NCI-H524 (cell line): Measurements from ENCODE around the gene SUCLG1.

ENCODE experiments used
- DNase-seq, 2 experiments: peaks; one replicate each; lab custom pipeline; 2025; lab: John Stamatoyannopoulos, UW

Gene SUCLG1

DNA sequence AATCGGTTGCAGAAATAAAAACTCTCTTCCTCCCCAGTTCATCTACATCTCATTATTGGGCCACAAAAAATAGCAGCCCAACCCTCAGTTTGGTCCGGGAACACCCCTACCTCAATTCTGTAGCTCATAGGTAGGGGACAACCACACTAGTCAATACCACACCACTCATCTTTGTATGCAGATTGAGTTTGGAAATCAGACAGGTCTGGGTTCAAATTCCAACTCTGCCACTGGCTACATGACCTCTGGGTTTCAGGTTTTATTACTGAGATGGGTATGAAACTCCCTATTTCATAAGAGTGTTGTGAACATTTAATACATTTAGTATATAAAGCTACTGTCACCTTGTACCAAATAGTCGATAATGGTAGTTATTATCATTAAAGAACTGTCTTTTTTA, 2.2 kb upstream of the SUCLG1 start:
- DNase-seq: no peak

DNA sequence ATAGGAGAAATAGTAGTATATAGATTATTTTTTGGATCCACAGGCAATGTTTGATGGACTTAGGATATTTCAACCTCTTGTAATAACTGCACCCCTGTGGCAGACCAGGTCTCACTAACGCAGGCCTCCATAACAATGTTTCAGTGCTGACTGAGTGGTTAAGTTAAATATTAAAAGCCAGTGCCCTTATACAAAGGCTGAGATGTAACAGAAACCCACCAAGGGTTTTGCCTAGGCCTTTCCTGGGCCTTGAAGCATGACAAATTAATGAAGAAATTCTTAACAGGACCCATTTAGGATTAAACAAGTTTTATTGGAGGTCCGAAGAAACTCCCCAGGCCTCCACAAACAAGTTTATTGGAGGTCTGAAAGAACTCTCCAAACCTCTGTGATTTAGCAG, 1.6 kb upstream of the SUCLG1 start:
- DNase-seq: no peak

DNA sequence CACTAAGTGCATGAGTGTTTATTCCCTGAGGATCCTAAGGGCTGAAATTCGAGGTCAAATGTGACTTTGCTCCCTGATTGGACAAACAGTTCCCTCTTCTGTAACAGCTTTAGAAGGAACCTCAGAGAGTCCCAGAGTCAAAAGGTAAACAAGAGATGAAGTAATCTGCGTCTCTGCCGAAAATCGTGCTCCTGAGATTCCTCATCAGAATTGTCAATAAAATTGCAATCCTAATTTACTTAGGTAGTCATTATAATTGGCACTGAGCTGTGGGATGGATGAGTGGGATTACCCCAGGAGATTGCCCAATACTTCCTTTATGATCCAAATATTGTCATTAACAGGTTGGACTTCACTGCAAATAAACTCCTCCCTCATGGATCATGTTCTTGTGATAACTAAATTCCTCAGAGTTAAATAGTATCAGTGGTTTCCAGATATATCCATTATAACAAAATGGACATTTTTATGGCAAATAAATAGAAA, 907 bp upstream of the SUCLG1 start:
- DNase-seq: peak in 1 of 2 experiments; percentile 30

DNA sequence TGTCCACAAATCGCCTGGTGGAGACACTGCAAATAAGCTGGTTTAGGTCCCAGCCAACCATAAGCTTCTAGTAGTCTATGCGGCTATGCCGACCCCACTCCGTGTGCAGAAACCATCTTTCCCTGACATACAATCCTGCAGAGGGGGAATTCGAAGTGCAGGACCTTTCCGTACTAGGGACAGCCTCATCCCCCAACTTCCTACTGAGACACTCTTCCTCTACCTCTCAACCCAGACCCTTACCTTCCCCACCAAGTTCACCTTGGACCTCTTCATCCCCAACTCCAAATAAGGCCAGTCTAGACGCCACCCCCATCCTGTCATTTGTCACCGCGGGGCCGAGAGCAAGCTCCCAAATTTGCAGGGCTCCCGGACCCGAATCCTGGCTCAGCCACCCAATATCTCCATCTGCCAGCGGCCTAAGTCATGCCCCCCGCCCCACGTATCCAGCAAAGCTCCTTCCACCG, 496 bp downstream of the SUCLG1 start:
- DNase-seq: peak in 1 of 2 experiments; percentile 9

DNA sequence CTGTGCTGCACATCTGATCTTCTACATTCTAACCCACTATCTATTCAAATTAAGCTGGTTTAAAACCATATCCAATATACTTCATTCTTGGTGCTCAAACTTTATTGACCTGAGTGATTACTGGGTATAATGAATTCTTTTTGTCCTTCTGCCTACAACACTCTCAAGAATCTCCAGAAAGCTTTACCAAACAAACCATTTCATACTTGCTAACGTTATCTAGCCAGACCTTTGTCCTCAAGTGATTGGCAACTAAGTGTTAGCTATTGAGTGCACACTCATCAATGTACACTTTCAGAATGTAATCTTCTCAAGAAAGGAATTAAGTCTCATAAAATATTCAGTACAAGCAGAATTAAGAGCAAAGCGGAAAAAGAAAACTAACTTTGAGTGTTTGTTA, 1.4 kb downstream of the SUCLG1 start:
- no peak for DNase-seq

DNA sequence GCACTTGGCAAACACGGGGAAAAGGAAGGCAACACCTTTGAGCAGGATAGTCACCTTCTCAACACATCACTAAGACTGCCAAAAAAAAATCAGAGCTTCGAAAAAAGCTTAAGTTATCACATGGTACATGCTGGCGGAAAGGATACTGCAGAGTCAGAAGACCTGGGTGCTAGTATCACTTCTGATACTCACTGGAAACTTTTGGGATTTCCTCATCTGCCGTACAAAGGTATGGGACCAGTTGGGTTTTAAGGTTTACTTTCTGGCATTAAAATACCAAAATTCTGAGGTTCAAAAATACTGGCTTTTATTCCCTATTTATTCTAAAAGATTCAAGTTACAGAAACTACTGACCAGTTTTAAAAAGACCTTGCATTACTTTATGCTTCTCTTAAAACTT, 2.9 kb downstream of the SUCLG1 start:
- DNase-seq: no peak

DNA sequence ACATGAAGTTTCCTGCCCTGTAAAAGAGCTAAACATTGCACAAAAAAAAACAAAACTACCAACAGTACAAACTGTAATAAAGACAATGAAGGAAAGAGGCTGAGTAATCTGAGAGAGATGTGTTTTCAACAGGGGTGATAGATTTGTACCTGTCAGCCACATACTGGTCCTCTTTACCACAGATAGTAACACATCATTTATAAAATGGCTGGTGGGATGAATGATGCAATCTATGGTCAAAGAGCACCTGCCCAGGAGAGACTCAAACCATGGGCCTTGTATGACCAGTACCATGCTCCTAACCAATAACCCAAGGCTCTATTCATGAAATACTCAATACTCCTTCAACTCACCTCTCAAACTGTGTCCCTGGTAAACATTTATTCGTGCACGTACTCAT, 4.5 kb downstream of the SUCLG1 start:
- DNase-seq: no peak

DNA sequence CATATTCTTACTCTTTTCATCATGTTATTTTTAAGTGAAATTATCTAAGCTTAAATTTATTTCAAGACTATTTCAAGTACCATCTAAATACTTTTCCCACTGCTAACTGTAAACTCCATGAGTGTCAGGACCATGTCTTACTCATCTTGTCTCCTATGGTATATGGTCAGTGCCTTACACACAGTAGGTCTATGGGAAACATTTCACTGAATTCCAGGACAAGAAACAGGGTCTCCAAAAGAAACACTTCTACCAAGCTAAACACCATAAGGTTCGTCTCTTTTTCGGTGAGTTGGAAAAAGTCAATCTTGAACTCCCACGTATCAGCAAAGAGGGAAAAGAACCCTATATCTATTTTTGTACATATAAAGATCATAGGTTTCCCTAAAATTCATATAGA, 6.5 kb downstream of the SUCLG1 start:
- DNase-seq: no peak

DNA sequence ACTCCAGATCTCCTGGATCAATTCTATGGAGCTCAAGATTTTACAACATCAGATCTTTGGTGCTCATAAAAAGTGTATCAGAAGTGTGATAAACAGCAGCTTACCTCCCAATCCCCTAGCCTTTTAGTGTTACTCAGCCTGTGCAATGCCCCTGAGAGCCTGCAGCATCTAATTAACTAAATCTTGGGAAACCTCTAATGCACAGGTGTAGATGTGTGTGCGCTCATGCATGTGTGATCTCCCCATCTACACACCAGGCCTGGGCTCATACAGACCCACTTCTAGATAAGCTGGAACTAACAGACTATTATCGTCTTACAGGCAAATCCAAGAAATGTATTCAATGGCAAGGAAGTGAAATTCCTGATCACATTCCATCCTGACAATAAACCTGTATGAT, 7.5 kb downstream of the SUCLG1 start:
- DNase-seq: peak; percentile 12 to 21

DNA sequence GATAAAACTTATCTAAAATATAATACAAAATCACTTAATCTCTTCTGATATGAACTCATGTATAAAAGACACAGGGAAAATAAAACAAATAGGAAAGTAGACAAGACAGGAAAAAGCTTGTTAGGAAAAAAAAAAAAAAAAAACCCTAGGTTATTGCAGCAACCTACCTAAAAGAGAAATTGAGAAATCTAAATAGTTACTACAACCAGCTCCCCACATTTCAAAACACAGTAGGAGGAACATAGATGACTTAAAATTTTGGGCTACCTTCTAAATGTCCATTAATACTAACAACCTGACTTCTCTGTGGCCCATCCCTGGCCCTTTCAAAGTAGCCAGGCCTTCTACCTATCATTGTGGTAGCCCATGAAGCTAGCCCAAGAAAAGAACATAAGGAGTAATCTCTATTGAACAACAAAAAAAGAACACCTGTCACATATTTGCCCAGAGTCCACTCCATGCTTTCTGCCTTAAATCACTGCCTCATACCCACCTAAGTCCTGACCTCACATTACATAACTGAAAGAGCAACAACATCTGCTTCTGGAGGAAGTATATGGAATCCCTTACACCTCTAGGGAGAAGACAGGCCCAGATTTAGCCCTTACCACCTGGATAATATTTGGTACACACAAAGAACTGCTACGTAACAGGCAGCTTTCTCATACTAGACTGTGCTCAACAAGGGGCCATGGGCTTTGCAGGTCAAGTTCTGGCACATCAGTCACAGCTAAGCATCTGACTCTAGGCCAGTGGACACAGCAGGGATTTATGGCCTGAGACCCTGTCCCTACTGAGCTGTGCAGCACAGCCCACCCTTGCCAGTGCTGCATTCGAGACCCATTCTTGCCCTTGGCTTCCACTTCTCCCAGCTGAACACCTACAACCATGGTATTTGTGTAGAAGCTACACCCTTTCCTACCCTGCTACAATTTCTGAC, 8.5 kb downstream of the SUCLG1 start:
- DNase-seq: peak; percentile 21 to 84

DNA sequence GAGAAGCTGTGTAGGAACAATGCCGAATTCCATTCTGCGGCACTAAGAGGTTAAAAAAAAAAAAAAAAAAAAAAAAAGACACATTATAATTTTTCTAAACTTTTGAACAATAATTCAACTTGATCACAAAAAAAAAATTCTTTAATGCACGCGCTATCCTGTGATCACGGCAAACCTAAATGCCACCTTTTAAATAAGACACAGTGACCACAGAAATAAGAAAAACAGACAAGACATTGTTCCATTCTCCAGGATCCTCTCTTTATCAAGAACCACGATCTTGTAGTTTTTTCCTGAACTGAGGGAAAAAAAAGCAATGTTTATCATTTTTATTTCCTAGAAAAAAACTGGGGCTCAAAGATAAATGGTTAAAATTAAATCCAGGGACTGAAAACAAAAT, 9.4 kb downstream of the SUCLG1 start:
- DNase-seq: no peak

DNA sequence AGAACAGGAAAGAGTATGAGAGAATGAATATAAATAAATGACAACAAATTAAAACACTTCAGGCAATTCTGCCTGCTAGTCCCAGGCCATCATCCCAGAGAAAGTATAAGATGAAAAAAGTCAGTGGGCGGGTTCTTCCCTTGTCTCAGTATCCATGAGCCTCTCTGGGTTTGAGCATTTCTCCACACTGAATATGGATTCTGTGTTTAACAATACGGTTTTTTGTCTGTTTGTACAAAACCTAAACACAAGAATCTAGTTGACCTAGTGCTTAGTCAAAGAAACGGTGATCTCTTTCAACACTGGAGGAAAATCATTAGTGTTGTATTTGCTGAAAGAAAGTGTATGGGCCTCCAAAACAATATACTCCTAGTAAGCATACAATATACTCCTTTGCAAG, 10.0 kb downstream of the SUCLG1 start:
- no peak for DNase-seq

DNA sequence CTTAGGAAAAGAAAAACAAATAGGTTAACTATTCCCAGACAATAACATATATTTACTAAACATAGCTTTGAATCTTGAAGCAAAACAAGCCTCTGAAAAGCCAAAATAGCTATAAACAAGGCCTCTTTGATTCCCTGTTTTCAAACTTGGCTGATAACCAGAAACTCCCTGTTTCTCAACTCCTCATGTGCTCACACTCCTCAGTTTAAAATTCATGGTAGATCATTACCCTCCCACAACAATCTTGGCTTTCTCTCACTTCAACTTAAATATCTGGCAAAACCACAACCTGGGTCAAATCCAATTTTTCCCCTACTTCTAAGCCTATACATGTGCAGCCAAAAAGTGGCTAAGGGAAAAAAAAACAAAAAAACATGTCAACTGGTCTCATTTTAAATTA, 15.6 kb downstream of the SUCLG1 start:
- no peak for DNase-seq

DNA sequence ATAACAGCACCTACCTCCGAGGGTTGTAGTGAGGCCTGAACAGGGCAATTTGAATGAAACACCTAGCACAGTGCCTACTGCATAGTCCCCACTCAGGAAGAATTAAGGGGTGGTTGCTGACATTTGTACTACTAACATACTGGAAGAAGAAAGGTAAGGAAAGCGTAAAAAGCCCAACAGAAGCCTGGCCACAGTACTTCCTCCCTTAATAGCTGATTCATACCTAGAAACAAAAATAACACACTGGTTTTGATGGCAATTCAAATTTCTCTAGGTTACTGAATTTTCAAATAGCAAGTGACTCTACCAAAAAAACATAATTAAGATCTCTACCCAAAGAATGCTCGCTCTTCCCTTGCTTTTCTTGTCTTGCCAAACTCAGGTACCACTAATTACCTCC, 16.2 kb downstream of the SUCLG1 start:
- no peak for DNase-seq

DNA sequence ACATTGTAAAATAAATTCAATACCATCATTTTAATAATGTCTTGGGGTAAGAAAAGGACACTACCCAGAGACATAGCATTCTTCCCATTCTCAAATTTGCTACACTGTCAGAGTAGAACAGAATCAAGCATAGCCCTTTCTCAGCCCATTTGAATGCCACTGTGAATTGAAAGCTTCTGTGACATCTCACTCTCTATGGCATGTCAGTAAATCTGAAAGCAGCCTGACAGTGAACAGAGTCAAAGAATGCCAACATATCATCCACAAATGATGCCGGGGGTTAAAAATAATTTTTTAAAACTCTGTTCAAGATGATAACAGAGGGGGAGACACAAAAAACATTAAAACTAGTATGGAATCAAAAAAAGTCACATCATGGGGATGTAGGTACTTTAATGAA, 17.6 kb downstream of the SUCLG1 start:
- no peak for DNase-seq

DNA sequence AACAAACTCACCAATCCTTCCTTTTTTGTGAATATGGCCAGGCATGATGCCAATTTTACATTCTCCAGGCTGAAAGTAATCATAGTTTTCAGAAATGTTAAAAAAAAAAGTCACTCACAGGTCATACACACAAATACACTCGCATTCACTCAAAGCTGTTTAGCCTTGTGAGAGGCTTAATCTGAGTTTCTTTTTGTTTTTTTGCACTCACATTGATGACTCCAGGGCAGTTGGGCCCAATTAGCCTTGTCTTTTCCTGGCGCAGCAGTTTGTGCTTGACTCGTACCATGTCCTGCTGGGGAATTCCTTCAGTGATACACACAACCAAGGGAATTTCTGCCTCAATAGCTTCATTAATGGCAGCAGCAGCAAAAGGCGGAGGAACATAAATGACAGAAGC, 18.0 kb downstream of the SUCLG1 start:
- DNase-seq: no peak

DNA sequence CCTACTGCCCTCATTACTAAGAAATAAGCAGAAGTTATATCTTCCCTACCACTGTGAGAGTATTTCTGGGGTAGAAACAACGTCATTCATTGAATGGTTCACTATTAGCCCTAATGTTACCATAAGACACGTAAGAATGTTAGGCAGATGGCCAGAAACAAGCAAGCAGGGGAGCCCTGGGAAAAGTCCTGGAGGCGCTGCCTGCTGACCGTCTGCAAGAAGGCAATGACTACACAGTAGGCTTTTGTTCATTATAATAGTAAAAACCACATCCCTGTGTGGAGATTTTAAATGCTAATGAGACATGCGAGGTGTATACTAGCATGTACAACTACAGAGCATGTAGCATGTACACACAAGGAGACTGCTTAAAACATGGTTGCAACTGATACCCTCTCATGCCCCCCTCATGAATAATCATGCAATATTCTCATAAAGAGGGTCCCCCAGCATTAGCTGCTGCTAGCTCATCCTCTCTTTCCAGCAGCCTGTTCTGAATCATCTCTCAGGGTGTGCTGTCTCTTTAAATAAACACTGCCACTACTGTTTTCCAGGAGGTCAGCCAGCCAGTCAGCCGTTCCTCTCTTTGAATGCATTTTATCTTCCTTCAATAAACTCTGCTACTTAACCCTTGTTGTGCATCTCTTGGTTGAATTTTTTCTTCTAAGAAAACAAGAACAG, 23.6 kb downstream of the SUCLG1 start:
- no peak for DNase-seq

DNA sequence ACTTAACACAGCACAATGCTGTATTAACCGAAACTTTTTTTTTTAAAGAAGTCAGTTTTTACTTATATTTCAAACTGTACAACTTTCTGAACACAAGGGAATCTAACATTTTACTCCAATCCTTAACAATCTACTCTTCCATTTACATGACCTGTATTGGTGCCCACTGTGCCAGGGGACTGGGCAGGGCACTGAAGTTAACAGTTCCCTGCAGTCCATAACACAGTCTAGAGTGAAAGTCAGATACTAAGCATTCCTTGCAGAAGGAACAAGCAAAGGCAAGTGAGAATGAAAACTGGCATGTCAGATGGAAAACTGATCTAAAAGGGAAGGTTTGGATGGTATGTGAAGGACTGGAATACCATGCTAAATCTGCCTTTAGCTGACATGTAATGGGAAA, 29.8 kb downstream of the SUCLG1 start:
- DNase-seq: no peak

DNA sequence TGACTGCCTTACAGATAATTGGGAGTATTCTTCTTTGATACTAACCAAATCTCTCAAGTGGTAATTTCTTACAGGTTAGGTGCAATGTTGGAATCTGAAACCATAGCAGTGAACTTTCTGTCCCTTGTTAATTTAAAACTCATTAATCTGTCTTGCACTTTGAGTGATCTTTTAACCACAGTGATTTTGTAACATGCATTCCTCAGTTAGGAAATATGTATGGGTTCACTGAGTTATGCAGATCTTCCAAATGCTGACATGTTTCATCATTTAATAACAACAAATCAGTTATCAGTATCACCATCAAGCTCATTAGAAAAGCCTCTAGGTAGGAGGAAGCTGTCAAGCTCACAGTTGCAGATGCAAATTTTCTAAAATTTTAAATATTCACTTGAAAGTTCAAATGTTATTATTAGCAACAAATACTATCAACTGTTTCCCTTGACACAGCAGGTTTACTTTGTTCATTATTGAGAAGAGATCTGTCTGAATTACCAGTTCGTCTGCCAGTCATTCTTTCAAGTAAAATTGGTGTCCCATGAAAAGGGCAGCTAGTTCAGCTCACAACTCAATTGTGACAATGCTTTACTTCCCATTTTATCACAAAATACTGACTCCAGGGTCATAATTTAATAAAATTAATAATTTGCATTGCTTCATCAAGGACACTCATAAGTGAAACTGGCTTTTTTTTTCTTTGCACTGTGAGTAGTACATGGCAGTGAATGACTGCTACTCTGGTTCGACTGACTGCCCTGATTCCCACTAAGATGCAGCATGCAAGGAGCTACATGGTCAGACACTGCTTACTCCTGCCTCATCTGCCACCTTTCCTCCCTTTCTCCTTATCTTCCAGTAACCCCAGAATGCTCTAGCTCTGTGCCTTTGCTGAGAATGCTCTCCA, 31.6 kb downstream of the SUCLG1 start:
- no peak for DNase-seq

DNA sequence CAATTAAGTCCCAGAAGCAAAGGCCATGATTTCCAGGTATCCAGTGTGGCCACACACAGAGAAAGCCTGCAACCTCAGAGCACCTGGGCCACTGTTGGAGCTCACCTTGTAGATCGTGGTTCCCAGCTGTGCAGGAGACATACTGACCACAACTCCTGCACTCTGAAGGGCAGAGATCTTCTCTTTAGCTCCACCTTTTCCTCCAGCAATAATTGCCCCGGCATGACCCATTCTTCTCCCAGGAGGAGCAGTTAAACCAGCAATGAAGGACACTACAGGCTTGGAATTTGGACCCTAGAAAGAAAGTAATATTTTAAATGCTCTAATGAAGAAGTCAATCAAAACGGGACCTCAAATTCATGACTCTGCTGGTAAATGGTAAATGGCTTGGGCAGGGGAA, 33.8 kb downstream of the SUCLG1 start:
- no peak for DNase-seq

DNA sequence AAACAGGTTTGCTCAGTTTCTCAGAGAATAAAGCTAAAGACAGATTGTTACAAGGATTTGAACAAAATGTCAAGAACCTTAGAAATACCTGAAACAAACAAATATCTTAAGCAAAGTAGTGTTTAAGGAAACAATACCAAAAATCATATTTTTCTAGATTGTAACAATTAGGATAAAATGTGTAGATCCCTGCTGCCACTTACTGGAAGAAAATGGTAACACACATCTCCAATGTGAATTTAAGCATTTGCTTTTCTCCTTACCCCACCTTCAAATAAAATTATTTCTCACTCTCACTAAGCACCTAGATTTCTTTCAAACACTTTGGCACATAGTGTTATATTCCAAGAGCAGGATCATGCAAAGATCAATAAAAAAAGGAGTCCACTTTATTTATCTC, 34.9 kb downstream of the SUCLG1 start:
- peak in 1 of 2 experiments; percentile 4 for DNase-seq

DNA sequence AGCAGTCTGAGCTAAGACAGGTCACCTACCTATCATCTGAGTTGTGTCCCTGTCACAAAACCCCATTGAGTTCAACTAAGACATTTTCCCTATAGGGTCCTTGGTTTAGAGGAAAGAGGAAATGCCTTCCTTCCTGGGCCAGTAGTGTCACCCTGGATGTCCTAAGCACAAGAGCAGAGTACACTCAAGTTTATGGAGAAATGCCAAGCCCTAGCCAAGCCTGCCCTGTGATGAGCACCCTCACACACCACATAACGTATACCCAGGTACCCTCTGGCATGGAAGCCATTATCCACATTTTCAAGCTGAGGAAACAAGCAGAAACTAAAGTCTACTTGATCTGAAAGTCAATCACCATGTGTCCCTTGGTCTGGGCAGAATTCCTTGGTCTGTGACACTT, 37.3 kb downstream of the SUCLG1 start:
- no peak for DNase-seq
